Activated T-helper 9 cell treated with anti-CD3 and anti-CD28 coated beads, Interleukin-2, amount 50 U/mL, for 16 hours (primary cell): ENCODE results near the gene TMEM151A.
A peak's percentile ranks its signal among the peaks of the same experiment; 100 is the strongest.
"Not testable (repeated sequence)": the region's sequence is repeated elsewhere in the genome, so short reads cannot be mapped to it uniquely, and the experiment has no call there.

Source experiments
- DNase-seq: peaks from one replicate; pipeline ENCODE4 v3.0.0-alpha.2; 2020; ENCODE audit warnings: low read depth

The TMEM151A gene

DNA sequence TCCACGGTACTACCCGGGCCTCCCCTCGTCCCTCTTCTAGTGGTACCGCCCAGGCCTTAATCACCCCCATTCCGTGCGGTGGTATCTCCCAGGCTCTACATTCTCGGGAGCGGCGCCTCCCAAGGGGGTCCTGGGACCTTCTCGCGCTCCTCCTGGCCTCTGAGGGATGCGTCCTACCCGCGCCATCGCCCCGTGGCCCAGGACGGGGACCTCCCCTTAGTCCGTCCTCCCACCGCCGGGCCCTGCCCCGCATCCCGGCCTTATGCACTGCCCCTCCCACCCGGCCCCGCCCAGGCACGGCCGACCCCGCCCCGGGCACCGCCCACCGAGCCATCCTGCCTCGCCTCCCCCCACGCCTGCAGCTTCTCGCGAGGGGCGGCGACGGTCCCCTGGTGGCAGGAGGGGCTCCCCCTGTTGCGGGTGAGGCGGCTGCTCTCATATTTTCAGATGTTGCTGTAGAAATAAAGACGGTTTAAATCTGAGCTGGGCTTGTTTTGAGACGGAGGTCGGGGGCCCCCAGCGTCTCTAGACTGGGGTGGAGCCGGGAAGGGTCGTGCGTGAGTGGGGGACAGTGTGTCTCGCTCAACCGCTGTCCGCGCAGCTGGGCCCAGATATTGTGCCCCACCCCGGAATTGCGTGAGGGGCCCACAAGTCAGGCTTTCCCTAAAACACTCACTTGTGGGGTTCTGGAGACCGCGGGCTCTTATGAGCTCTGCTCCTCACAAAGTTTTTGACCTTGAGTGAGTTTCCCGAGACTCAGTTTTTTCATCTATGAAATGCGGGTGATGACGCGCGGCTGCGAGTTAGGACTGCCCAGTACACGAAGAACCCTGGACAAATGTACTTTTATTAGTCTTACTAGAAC, 24.1 kb upstream of the TMEM151A start:
- DNase-seq, result peak; percentile 80

DNA sequence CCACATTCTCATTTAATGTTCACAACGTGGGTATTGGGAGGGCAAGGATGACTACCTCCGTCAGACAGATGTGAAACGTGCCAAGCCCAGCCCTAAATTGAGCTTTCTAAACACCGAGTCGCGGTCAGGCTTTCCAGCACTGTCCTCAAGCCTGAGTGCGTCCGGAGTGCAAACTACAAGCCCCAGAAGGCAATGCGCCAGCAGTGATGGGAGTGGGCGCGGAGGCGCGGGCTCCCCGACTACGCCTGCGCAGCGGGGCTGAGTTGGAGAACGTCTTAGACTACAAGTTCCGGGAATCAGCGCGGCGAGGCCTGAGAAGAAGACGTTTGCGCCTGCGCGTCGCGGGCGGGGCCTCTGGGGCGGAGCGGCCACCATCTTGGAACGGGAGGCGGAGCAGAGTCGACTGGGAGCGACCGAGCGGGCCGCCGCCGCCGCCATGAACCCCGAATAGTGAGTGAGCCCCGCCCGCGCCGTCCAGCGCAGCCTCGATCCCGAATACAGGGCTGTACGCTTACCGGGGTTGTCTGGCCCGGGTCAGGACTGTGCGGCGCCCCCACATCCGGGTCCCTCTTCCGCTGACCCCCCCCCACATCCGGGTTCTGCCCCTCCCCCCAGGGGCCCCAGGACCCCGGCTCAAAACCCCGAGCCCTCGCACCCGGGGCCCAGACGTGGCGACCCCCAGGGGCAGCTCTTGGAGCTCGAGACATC, 23.3 kb upstream of the TMEM151A start, which contains the start of gene RAB1B:
TSS of gene RAB1B (plus strand) at position 396 of the 708 bp plus-strand sequence. CDS start at position 437, 41 bp downstream.
- peak; percentile 100 for DNase-seq

DNA sequence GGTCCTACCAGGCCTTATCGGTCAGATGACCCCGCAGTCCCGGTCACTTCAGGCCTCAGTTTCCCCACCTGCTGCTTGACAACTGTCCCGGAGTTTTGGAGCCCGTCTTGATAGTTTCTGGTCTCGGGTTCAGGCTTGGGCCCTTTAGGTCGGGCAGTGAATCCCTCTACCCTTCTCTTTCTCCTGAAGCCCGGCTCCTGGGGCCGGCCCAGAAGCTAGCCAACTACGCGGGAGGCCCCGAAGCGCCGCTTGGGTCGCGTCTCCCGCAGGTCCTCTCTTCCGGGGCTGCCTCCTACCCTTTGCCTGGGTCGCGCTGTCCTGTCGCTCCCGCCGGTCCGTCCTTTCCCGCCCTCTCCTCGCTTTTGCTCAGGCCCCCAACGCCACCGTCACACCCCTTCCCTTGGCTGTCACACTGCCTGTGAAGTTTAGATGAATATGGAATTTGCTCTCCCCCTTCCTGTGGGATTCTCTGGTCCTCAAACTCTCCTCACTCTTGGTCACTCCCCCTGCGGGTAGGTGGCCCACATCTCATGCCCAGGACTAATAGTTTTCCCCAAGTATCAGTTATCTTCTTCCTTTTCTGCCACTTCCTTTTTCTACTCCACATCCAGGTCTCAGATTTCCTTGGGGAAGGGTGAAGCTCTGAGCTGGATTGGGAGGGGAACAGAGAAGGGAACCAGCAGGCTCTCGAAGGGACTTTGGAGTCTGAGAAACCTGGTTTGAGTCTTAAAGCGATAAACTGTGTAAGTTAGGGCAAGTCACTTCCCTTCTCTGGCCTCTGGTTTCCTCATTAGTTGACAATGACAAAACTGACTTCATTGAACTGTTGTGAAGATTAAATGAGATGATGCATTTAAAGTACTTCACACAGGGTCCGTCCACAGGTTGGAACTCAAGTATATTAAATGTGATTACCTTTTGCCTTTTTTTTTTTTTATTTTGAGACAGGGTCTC, 22.5 kb upstream of the TMEM151A start:
- no peak for DNase-seq

DNA sequence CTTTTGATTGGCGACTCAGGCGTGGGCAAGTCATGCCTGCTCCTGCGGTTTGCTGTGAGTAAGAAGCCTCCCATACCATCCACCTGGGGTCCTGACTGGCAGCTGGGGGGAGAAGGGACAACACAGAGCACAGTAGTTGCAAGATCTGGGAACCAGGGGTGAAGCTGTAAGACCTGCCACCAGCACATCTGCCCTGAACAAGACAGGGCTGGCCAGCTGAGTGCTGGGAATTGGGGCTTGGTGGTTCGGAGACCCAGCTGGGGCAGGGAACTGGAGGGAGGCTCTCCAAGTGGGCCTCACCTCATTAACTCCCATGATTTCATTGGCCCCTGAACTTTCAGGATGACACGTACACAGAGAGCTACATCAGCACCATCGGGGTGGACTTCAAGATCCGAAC, 19.9 kb upstream of the TMEM151A start:
- no peak for DNase-seq

DNA sequence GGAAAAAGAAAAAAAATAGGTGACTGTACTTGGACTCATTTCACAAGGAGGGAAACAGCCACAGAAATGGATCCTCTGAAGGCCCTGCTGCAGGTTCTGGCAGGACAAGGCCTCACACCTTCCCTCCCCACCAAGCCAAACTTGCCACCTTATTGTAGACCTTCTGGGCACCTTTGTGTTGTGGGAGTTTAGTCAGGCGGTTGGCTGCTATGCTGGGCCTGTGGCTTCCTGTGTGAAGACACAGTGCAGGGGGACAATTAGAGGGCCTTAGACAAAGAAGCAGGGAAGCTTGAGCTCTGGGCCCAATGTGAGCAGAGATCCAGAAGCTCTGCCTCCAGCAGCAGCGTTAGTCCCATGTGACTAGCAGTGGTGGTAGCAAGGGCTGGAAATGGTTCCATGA, 19.1 kb upstream of the TMEM151A start:
- DNase-seq, result no peak

DNA sequence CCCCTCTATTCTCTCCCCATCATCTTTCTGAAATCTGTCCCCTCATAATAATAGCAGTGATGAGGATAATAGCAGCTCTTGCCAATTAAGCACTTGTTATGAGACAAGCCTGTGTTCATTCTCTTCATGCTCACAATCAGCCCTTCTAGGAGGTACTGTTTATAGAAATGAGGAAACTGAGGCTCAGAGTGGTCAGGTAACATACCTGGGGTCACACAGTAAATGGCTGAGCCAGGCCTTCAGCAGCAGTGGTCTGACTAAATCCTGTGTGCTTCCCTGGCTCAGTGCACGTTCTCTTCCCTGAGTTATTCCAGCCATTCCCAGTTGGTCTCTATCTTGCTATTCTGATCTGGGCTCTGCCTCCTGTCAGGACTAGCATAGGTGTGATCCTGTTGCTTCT, 17.5 kb upstream of the TMEM151A start:
- DNase-seq, result no peak

DNA sequence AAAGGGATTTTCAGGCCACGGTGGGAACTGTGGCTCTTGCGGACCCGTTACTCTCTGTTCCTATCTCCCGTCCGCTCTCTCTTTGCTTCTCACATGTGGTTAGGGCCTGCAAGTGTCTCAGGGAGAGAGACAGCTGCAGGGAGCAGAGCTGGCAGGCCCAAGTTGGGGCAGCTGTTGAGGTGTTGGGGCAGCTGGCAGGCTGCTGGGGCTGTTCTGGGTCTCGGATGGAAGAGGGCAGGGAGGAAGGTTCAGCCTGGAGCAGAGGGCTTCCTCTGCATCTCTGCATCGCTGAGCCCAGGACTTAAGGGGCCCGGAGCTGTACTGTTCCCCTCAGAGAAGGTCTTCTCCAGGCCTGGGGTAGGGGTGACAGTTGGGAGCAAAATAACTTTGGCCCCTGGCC, 16.3 kb upstream of the TMEM151A start:
- no peak for DNase-seq

DNA sequence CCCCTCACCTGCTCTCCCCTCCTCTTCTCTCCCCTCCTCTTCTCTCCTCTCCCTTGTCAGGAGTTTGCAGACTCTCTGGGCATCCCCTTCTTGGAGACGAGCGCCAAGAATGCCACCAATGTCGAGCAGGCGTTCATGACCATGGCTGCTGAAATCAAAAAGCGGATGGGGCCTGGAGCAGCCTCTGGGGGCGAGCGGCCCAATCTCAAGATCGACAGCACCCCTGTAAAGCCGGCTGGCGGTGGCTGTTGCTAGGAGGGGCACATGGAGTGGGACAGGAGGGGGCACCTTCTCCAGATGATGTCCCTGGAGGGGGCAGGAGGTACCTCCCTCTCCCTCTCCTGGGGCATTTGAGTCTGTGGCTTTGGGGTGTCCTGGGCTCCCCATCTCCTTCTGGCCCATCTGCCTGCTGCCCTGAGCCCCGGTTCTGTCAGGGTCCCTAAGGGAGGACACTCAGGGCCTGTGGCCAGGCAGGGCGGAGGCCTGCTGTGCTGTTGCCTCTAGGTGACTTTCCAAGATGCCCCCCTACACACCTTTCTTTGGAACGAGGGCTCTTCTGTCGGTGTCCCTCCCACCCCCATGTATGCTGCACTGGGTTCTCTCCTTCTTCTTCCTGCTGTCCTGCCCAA, 15.6 kb upstream of the TMEM151A start:
- no peak for DNase-seq

DNA sequence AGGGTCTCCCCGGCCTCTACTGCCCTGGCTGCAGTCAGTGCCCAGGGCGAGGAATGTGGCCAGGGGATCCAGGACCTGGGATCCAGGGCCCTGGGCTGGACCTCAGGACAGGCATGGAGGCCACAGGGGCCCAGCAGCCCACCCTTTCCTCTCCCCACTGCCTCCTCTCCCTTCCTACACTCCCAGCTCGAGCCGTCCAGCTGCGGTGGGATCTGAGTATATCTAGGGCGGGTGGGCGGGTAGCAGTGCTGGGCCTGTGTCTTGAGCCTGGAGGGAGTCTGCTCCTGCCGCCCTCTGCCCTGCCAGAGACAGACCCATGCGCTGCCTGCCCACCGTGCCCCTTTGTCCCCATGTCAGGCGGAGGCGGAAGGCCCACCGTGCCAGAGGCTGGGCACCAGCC, 15.1 kb upstream of the TMEM151A start:
- DNase-seq, result not testable (repeated sequence)

DNA sequence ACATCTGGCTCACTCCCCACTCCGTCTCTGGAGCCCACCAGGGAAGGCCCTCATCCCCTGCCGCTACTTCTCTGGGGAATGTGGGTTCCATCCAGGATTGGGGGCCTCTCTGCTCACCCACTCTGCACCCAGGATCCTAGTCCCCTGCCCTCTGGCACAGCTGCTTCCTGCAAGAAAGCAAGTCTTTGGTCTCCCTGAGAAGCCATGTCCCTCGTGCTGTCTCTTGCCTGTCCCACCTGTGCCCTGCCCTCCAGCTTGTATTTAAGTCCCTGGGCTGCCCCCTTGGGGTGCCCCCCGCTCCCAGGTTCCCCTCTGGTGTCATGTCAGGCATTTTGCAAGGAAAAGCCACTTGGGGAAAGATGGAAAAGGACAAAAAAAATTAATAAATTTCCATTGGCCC, 14.6 kb upstream of the TMEM151A start:
- not testable (repeated sequence) for DNase-seq

DNA sequence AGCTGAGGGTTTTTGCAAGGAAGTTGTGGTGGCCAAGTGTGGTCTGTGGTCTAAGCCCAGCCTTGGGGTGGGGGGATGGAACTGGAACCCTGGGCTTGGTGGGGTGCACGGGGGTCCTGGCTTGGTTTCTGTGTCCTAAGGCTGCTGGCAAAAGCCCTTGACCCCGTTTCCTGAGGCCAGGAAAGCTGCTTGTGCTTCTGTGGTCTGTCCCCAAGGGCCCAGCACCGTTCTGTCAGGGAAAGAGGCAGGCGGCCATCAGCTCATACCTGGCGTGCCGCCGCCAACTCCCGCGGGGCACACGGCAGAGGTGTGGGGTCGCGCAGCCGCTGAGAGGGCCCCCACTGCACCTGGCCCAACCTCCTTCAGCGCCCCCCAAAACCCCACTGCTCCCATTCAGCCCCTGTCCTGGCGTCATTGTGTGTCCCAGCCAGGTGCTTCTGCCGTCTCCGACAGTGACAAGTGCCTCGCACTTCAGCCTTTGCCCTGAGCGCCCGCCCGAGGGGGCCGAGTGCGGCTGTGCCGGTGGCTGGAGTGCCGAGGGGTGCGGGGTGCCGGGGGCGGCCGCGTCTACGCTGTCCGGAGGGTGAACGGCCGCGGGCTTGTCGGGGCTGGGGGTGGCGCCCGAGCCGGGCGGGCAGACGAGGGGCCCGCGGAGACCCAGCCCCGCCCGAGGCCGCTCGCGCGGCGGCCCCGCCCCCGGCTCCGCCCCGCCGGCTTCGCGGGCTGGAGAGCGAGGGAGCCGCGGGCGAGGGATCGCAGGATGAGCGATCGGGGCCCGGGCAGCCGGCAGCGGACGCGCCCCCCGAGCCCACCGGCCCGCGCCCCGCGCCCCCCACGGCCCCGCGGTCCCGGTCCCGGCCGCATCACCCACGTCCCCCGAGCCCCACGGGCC, 14.0 kb upstream of the TMEM151A start, which contains the start of gene CNIH2:
TSS of gene CNIH2 (plus strand) at position 705 of the 892 bp plus-strand sequence. CDS start 282 bp downstream, outside the sequence.
- no peak for DNase-seq

DNA sequence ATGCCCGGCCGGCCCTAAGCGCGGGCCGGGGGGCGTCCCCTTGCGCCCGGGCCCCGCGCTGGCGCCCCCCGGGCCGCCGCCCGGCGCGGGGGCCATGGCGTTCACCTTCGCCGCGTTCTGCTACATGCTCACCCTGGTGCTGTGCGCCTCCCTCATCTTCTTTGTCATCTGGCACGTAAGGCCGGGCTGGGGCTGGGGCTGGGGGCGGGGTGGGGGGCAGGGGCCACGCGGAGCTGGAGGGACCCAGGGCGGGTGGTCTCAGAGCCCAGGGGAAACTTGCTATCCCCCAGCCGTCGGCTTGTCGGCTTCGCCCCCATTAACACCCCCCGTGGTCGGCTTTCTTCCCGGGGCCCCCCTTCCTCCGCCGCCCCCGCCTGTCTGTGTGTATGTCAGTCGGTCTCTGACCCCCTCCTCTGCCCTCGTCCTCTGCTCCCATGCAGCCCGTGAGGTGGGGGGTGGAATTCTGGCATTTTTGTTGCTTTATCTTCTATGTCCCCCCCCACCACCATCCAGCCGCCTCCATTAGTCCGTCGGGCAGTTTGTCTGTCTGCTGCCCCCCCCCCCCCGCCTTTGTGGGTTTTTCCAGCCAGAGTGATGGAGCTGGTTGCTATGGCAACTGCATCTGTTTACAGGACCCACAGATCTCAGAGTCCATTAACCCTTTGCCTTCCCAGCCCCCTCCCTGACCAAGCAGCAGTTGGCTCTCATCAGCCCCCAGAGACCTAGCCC, 13.2 kb upstream of the TMEM151A start:
- no peak for DNase-seq

DNA sequence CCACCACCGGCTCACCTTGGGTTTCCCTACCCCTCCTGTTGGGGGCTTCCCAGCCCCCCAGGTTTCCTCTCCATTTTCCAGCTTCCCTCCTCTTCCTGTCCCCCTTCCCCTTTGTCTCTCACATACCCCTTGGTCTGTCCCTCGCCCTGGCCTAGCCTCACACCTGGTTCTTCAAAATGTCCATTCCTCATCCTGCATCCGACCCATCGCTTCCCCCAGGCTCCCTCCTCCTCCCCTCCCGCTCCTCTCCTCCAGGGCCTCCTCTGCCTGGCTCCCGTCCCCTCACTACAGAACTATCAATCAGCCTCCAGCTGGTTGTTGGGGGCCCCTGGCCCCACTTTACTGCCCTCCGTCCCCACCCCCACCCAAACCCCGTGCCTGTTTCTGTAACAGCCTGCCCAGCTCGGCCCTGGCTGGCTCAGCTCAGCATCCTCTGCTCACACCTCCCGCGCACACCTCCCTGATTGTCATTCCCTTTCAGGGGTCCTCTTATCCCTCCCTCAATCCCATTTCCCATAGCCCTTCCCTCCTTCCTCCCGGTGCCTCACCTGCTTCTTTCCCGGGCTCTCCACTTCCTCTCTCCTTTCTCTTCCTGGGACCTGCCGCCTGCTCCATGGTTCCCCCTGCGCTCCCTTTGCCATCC, 12.5 kb upstream of the TMEM151A start:
- no peak for DNase-seq

DNA sequence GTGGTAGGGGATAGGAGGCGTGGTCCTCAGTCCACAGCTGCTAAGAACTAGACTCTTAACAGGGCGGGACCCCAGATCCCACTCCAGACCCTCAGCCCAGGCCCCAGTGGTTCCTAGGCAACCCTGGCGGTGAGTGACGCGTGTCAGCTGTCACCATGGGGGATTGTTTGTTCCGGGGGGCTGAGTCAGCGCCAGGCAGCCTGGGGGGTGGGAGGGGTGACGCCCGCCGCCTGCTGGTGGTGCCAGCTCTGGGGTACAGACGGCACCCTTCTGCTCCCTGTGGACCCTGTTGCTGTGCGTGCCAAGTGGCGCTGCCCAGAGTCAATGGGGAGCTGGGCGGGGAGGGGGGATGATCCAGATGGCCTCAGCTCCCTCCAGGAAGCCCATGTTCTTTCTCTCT, 11.3 kb upstream of the TMEM151A start:
- DNase-seq, result no peak

DNA sequence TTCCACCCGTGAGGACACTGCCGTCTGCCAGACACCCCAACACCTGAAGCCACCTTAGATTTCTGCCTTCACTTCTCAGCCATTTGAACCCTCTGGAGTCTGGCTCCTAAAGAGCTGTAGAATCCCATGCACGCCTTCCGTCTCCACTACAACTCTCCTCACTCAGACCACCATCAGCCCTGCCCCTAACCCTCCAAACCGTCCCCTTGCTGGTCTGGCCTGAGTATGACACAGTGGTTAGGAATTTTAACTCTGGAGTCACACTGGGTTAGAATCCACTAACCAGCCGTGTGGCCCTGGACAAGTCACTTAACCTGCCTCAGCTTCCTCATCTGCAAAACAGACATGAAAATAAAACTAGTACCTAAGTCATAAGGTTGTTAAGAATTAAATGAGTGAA, 10.7 kb upstream of the TMEM151A start:
- DNase-seq, result no peak

DNA sequence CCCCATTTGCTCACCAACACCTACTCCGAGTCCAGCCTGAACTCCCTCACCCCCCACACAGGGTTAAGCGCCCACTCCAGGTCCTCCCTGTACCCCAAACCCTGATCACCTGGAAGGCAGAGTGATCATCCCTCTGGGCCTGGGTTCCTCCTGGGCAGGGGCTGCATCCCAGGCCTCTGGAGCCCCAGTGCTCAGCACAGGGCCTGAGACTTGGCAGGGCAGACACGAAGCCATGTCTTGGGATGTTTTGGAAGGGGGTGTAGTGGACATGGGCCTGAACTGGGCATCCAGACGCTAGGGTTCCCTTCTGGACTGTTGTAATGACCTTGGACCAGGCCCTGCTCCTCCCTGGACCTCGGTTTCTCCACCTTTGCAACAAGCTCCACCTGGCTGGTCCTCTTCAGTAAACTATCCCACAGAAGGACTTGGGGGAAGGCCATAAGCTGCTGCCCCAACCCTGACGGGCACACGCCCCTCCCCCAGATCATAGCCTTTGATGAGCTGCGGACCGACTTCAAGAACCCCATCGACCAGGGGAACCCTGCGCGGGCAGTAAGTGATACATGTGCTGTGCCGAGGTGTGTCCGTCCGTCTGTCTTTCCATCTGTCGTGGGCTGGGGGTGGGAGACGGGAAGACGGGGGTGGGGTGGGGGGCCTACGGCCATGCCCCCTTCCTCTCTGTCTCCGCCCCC, 9.8 kb upstream of the TMEM151A start:
- no peak for DNase-seq

DNA sequence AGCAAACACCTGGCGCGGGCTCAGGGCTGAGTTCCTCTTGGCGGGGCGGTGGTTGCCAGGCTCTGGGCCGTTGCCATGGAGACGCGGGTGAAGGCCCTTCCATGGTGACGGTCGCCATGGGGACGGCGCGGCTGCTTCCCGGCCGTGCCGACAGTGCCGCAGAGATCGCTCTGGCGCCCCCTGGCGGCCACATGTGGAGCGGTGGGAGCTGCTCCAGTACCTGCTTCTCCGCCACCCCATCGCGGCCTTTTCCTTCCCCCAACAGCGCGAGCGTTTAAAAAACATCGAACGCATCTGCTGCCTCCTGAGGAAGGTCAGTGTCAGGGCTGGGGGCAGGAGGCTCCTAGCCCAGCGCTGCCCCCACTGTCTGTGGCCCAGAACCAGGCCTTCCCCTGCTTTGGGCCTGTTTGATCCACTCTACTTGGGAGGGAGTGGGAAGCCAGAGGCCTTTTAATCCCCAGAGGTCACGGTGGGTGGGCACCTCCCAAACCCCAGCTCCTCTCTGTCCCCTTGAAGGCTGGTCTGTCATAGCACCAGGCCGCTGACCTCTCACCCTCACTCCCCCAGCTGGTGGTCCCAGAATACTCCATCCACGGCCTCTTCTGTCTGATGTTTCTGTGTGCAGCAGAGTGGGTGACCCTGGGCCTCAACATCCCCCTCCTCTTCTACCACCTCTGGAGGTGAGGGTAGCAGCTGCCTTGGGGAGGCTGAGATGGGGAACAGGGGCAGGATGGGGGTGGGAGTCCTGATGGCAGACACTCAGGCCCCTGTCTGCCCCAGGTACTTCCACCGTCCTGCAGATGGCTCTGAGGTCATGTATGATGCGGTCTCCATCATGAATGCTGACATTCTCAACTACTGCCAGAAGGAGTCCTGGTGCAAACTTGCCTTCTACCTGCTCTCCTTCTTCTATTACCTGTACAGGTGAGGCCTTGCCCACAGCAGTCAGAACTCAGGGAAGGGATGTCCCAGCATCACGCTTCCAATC, 8.9 kb upstream of the TMEM151A start:
- DNase-seq, result peak; percentile 99
